Measurements from ENCODE around the gene PRKCE. TPM values are rescaled to one million over a fixed set of nuclear protein-coding genes. Genes with fewer than 3 reads are reported as not detected.

Gene PRKCE
- total and polyA plus RNA-seq, 2 donors (not counting 3 experiments of a cell fraction or from before 2014, with no cell fraction given): 27.9 to 33.9 TPM

- BruUV-seq (replicated peaks): no TSS peak
These were observed 253.6 kb downstream of the PRKCE start for GRCh38 chr2:45904946-45905631.

More at GRCh38 chr2:45904946-45905631, 253.6 kb downstream of the PRKCE start:
- CTCF ChIA-PET: interaction anchor here (0.7 kb wide), 1 partner anchor 14 kb away, joined by 3 read pairs; no protein-coding TSS in a partner anchor
- Histone ChIP-seq H3K27me3 (ENCODE audit: control insufficient read depth in 2 of 2, insufficient read depth in 2 of 2, low read length in 2 of 2) (no peaks in the 10 kb centered on the region), H3K4me3 (replicated peaks in 1 of 3; ENCODE audit: insufficient read depth in 1 of 3, low read depth in 1 of 3, low read length in 3 of 3) (no peak overlapping the region), H3K4me2 (ENCODE audit: insufficient read depth, low read length) (no peak overlapping the region), H3K4me1 (ENCODE audit: control insufficient read depth, extremely low read depth, insufficient read depth, low read length) (no peaks in the 10 kb centered on the region), H3K36me3 (ENCODE audit: control insufficient read depth in 2 of 2, extremely low read depth in 1 of 2, insufficient read depth in 2 of 2, low read length in 2 of 2) (no peaks in the 10 kb centered on the region), H3K27ac (ENCODE audit: insufficient read depth, low read depth, low read length) (no peak overlapping the region), H3K79me2 (ENCODE audit: control insufficient read depth, insufficient read depth, low read length) (no peaks in the 10 kb centered on the region), H2AFZ (ENCODE audit: low read depth, low read length) (no peak overlapping the region), H4K20me1 (replicated peaks; ENCODE audit: control insufficient read depth, extremely low read depth, insufficient read depth, low read length) (no peaks in the 10 kb centered on the region), H3K9me3 (replicated peaks; ENCODE audit: control insufficient read depth, insufficient read depth, low read length) (no peaks in the 10 kb centered on the region), H3K9ac (replicated peaks; ENCODE audit: extremely low read depth, insufficient read depth, low read length) (no peak overlapping the region), H3K9me1 (replicated peaks; ENCODE audit: control insufficient read depth, extremely low read depth, insufficient read depth, low read length) (no peaks in the 10 kb centered on the region)
- no peak for DNase-seq (ENCODE audit: low read depth, low spot score)
- POLR2A ChIA-PET: no interaction called here
- no peak for FAIRE-seq
- dilution Hi-C loops (cut with MboI; ENCODE audit: extremely low pct_ligation_motif_present, low sequenced_read_pairs) (no loop called here), intact Hi-C loops (cut with micrococcal nuclease) (no loop called here)
- no peak for TF ChIP-seq CTCF (IDR thresholded peaks at IDR 0.05; ENCODE audit: extremely low read depth in 1 of 2, insufficient read depth in 1 of 2, low read depth in 1 of 2, low read length in 2 of 2)
- TF ChIP-seq MAX (IDR thresholded peaks at IDR 0.05; ENCODE audit: insufficient read depth, insufficient read length): no peak
- no peak for TF ChIP-seq GATA2 (IDR thresholded peaks at IDR 0.05; ENCODE audit: insufficient read depth, insufficient read length, low read depth, low read length)
- TF ChIP-seq POLR2AphosphoS5 (IDR thresholded peaks at IDR 0.05; ENCODE audit: insufficient read depth, low read depth, low read length): no peak
- TF ChIP-seq MYC (IDR thresholded peaks at IDR 0.05; ENCODE audit: low read depth, low read length): no peak
- no peak for TF ChIP-seq POLR2A (IDR thresholded peaks at IDR 0.05; ENCODE audit: low read depth, low read length)
- TF ChIP-seq FOS (IDR thresholded peaks at IDR 0.05; ENCODE audit: borderline replicate concordance, insufficient read depth, low read length): no peak
- TF ChIP-seq EZH2 (IDR thresholded peaks at IDR 0.05; ENCODE audit: borderline replicate concordance, low read depth, low read length, severe bottlenecking): no peak
- no peak for TF ChIP-seq JUN (IDR thresholded peaks at IDR 0.05; ENCODE audit: borderline replicate concordance, insufficient read depth, insufficient read length, low read depth)
